HCT116 (cell line): ENCODE measurements around the gene MAP4K1. TPM values are rescaled to one million over a fixed set of nuclear protein-coding genes. Genes with fewer than 3 reads are reported as not detected.

Source experiments
- ATAC-seq: fragments of 200-7000 bp; cut with Tn5 transposase; 2 replicates; pipeline ENCODE4 v1.9.1; 2020; ENCODE audit warnings: mild to moderate bottlenecking, moderate library complexity
- BruUV-seq: library from RNA; stranded (reverse); fragments of 400-500 nt; replicated peaks from 2 replicates; lab custom pipeline; 2021; lab: Mats Ljungman, UMichigan
- CTCF ChIA-PET: fragments of 300-600 bp; sonication (Branson Sonifier 250); formaldehyde crosslinking; loops from one replicate; lab custom pipeline; 2021; ENCODE audit warnings: antibody characterized with exemption; lab: Charles Lee
- POLR2A ChIA-PET: fragments of 300-600, 350-600 bp; sonication (Branson Sonifier 250); formaldehyde crosslinking; loops from one replicate; lab custom pipeline; 2021; ENCODE audit warnings: antibody characterized with exemption; lab: Charles Lee
- RAD21 ChIA-PET, 2 experiments: fragments of 300-600 bp; sonication (Branson Sonifier 250); formaldehyde crosslinking; loops; one replicate each; lab custom pipeline; 2023; ENCODE audit warnings: low total read pairs in 2 of 2; ENCODE audit not compliant: uncharacterized antibody in 2 of 2, unreplicated experiment in 2 of 2, low non-redundant PET in 1 of 2; lab: Charles Lee
- DNase-seq: peaks from one replicate; pipeline ENCODE4 v3.0.0-alpha.2; 2010; ENCODE audit warnings: low read depth, low spot score
- H2AFZ ChIP-seq: fragments of 200-600 bp; shearing (Covaris generic), sonication (generic); 2 replicates; pipeline ENCODE4 v1.6.1; 2017; ENCODE audit warnings: low read depth, mixed run types, mixed read lengths, antibody characterized with exemption, low read length; ENCODE audit not compliant: poor library complexity, severe bottlenecking
- H3K27ac ChIP-seq: 2 replicates; pipeline ENCODE4 v1.5.1; 2012; ENCODE audit warnings: low read depth, low read length
- H3K27me3 ChIP-seq: fragments of 200-600 bp; sonication (generic); 2 replicates; pipeline ENCODE4 v1.6.1; 2016; ENCODE audit warnings: mixed run types, low read length, mixed read lengths; ENCODE audit not compliant: insufficient read depth
- H3K36me3 ChIP-seq, 2 experiments: fragments of 200-500 bp in 1 of 2; fragments of 200-600 bp in 1 of 2; sonication (Bioruptor generic) in 1 of 2; sonication (generic) in 1 of 2; 2 replicates each; pipeline versions ENCODE4 v1.5.1 to v1.6.1; 2014 to 2016; ENCODE audit warnings: low read length in 2 of 2, inconsistent platforms in 1 of 2, mixed read lengths in 1 of 2, mixed run types in 1 of 2; ENCODE audit not compliant: insufficient read depth in 2 of 2, control insufficient read depth in 1 of 2
- H3K4me1 ChIP-seq, 2 experiments: fragments of 200-600 bp in 1 of 2; sonication (generic) in 1 of 2; 2 replicates each; pipeline versions ENCODE4 v1.5.1 to v1.6.1; 2012 to 2017; ENCODE audit warnings: low read length in 2 of 2, inconsistent platforms in 1 of 2, mild to moderate bottlenecking in 1 of 2, mixed read lengths in 1 of 2, mixed run types in 1 of 2, moderate library complexity in 1 of 2; ENCODE audit not compliant: insufficient read depth in 2 of 2, control insufficient read depth in 1 of 2
- H3K4me2 ChIP-seq: fragments of 200-600 bp; sonication (generic); 2 replicates; pipeline ENCODE4 v1.6.1; 2017; ENCODE audit warnings: mixed run types, low read length, mixed read lengths
- H3K4me3 ChIP-seq, 2 experiments: fragments of 200-600 bp in 1 of 2; sonication (generic) in 1 of 2; replicated peaks in 1 of 2; 2 replicates each; pipeline ENCODE4 v1.5.1; 2011 to 2016; ENCODE audit warnings: low read length in 2 of 2, control low read depth in 1 of 2, low read depth in 1 of 2, mild to moderate bottlenecking in 1 of 2, mixed read lengths in 1 of 2, mixed run types in 1 of 2
- H3K79me2 ChIP-seq: fragments of 200-600 bp; sonication (generic); 2 replicates; pipeline ENCODE4 v1.6.1; 2017; ENCODE audit warnings: mild to moderate bottlenecking, mixed run types, low read length, moderate library complexity, mixed read lengths; ENCODE audit not compliant: insufficient read depth
- H3K9ac ChIP-seq: fragments of 200-600 bp; sonication (generic); 2 replicates; pipeline ENCODE4 v1.6.1; 2016; ENCODE audit warnings: low read length, mixed read lengths
- H3K9me2 ChIP-seq: fragments of 200-600 bp; sonication (generic), shearing (Covaris generic); 2 replicates; pipeline ENCODE4 v1.6.1; 2017; ENCODE audit warnings: mixed run types, mild to moderate bottlenecking, moderate library complexity; ENCODE audit not compliant: insufficient read depth
- H3K9me3 ChIP-seq, 2 experiments: fragments of 200-500 bp in 1 of 2; fragments of 200-600 bp in 1 of 2; sonication (Bioruptor generic) in 1 of 2; sonication (generic) in 1 of 2; 2 replicates each; pipeline ENCODE4 v1.6.1; 2014 to 2017; ENCODE audit warnings: low read length in 2 of 2, mixed read lengths in 2 of 2, inconsistent platforms in 1 of 2, low read depth in 1 of 2, mild to moderate bottlenecking in 1 of 2, mixed run types in 1 of 2, moderate library complexity in 1 of 2; ENCODE audit not compliant: control insufficient read depth in 1 of 2, insufficient read depth in 1 of 2
- H4K20me1 ChIP-seq: fragments of 200-600 bp; sonication (generic), shearing (Covaris generic); 2 replicates; pipeline ENCODE4 v1.6.1; 2017; ENCODE audit warnings: mixed run types, mild to moderate bottlenecking, moderate library complexity; ENCODE audit not compliant: insufficient read depth
- CBX3 ChIP-seq: IDR thresholded peaks from 2 replicates; pipeline ENCODE4 v1.6.1; 2012; ENCODE audit warnings: low read depth
- CEBPB ChIP-seq: IDR thresholded peaks from 2 replicates; pipeline ENCODE4 v1.6.1; 2012; ENCODE audit warnings: low read depth
- EGR1 ChIP-seq: IDR thresholded peaks from 2 replicates; pipeline ENCODE4 v1.6.1; 2012; ENCODE audit warnings: low read depth
- EZH2 ChIP-seq: fragments of 200-600 bp; sonication (generic); IDR thresholded peaks from 2 replicates; pipeline ENCODE4 v1.6.1; 2017; ENCODE audit warnings: antibody characterized with exemption, mixed run types
- JUND ChIP-seq: IDR thresholded peaks from 2 replicates; pipeline ENCODE4 v1.6.1; 2012
- POLR2AphosphoS5 ChIP-seq: IDR thresholded peaks from 2 replicates; pipeline ENCODE4 v1.6.1; 2011; ENCODE audit warnings: mild to moderate bottlenecking, low read depth, low read length, moderate library complexity
- RAD21 ChIP-seq: IDR thresholded peaks from 2 replicates; pipeline ENCODE4 v1.6.1; 2012; ENCODE audit warnings: low read depth, mild to moderate bottlenecking
- SP1 ChIP-seq: IDR thresholded peaks from 2 replicates; pipeline ENCODE4 v1.6.1; 2012; ENCODE audit warnings: low read depth
- YY1 ChIP-seq: IDR thresholded peaks from 2 replicates; pipeline ENCODE4 v1.6.1; 2011; ENCODE audit warnings: low read length, low read depth, moderate library complexity, mild to moderate bottlenecking; ENCODE audit not compliant: insufficient replicate concordance; ENCODE audit errors: extremely low read depth
- ZFX ChIP-seq: fragments of 450-650 bp; IDR thresholded peaks from 2 replicates; pipeline ENCODE4 v1.6.1; 2017
- ZNF274 ChIP-seq: fragments of 200-500 bp; sonication (Bioruptor generic); IDR thresholded peaks from 2 replicates; pipeline ENCODE4 v1.6.1; 2014; ENCODE audit warnings: mild to moderate bottlenecking, low read depth, low read length, inconsistent platforms
- intact Hi-C: fragments of 100-400 bp; cut with micrococcal nuclease; formaldehyde crosslinking; loops from 2 replicates; pipeline ENCODE4 v1.10.0; 2022
- total RNA-seq: library from RNA; stranded (reverse); gene quantifications from one replicate; pipeline ENCODE4 v1.2.1, GENCODE V29; 2021; ENCODE audit not compliant: unreplicated experiment
- TF ChIP-seq, protein P1 (sequence below), 3 experiments: fragments of 200-600 bp in 1 of 3; sonication (generic) in 1 of 3; IDR thresholded peaks in 2 of 3; conservative IDR thresholded peaks in 1 of 3; 2 replicates each; pipeline ENCODE4 v1.5.1; 2012 to 2017; ENCODE audit warnings: low read depth in 2 of 3, low read length in 2 of 3, antibody characterized with exemption in 1 of 3, borderline replicate concordance in 1 of 3, control low read depth in 1 of 3, mild to moderate bottlenecking in 1 of 3, mixed read lengths in 1 of 3, mixed run types in 1 of 3, moderate library complexity in 1 of 3; ENCODE audit not compliant: insufficient read depth in 1 of 3
- TF ChIP-seq, protein P2 (sequence below): IDR thresholded peaks from 2 replicates; pipeline ENCODE4 v1.6.1; 2012
- TF ChIP-seq, protein P3 (sequence below): IDR thresholded peaks from 2 replicates; pipeline ENCODE4 v1.6.1; 2012
- TF ChIP-seq, protein P4 (sequence below): IDR thresholded peaks from 2 replicates; pipeline ENCODE4 v1.6.1; 2012; ENCODE audit warnings: low read depth

MAP4K1 gene
- total RNA-seq, 1 experiment from 2014 or later = 9.1 TPM

DNA sequence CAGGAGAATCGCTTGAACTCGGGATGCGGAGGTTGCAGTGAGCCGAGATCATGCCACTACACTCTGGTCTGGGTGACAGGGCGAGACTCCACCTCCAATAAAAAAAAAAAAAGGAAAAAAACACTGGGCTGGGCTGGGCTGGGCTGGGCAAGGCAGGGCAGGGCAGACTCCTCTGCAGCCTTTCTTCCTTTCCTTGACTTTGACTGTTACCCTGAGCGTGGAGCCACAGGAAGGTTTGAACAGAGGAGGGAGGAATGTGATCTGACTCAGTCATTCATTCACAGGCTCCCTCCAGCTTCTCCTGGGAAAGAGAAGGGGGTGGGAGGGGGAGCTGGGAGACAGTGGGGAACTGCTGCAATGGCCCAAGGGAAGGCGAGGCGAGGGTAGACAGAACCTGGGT, 27.0 kb upstream of the MAP4K1 start:
- H3K4me3 ChIP-seq = no peak overlapping the region
- POLR2A ChIA-PET = interaction anchor here (0.7 to 0.9 kb wide), 2 partner anchors 9 to 195 kb away, joined by 3 read pairs; no protein-coding TSS in a partner anchor
- H3K4me1 ChIP-seq = peaks cover 11 to 37% of the 10 kb centered on the region in 2 experiments
- no TSS peak for BruUV-seq
- no peaks in the 10 kb centered on the region for H3K27me3 ChIP-seq
- peaks cover 23% of the 10 kb centered on the region for H3K79me2 ChIP-seq
- H3K27ac ChIP-seq = no peak overlapping the region
- H4K20me1 ChIP-seq = no peaks in the 10 kb centered on the region
- peaks cover 0 to 4% of the 10 kb centered on the region in 2 experiments; a peak in 1 of 4 replicates for H3K36me3 ChIP-seq
- TF ChIP-seq CEBPB (no peak), CBX3 (no peak), RAD21 (no peak), JUND (no peak), SP1 (no peak), ZFX (no peak), EZH2 (no peak), YY1 (no peak), EGR1 (no peak), ZNF274 (no peak), POLR2AphosphoS5 (no peak)
- TF ChIP-seq, protein P1, sequence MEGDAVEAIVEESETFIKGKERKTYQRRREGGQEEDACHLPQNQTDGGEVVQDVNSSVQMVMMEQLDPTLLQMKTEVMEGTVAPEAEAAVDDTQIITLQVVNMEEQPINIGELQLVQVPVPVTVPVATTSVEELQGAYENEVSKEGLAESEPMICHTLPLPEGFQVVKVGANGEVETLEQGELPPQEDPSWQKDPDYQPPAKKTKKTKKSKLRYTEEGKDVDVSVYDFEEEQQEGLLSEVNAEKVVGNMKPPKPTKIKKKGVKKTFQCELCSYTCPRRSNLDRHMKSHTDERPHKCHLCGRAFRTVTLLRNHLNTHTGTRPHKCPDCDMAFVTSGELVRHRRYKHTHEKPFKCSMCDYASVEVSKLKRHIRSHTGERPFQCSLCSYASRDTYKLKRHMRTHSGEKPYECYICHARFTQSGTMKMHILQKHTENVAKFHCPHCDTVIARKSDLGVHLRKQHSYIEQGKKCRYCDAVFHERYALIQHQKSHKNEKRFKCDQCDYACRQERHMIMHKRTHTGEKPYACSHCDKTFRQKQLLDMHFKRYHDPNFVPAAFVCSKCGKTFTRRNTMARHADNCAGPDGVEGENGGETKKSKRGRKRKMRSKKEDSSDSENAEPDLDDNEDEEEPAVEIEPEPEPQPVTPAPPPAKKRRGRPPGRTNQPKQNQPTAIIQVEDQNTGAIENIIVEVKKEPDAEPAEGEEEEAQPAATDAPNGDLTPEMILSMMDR (IDR thresholded peaks at IDR 0.05 in 2 of 3, conservative IDR thresholded peaks at IDR 0.05 in 1 of 3; ENCODE audit: borderline replicate concordance in 1 of 3, insufficient read depth in 1 of 3, low read depth in 2 of 3, low read length in 2 of 3) = no peak
- TF ChIP-seq, protein P2, sequence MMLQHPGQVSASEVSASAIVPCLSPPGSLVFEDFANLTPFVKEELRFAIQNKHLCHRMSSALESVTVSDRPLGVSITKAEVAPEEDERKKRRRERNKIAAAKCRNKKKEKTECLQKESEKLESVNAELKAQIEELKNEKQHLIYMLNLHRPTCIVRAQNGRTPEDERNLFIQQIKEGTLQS = no peak
- TF ChIP-seq, protein P3, sequence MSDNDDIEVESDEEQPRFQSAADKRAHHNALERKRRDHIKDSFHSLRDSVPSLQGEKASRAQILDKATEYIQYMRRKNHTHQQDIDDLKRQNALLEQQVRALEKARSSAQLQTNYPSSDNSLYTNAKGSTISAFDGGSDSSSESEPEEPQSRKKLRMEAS = no peak
- TF ChIP-seq, protein P4, sequence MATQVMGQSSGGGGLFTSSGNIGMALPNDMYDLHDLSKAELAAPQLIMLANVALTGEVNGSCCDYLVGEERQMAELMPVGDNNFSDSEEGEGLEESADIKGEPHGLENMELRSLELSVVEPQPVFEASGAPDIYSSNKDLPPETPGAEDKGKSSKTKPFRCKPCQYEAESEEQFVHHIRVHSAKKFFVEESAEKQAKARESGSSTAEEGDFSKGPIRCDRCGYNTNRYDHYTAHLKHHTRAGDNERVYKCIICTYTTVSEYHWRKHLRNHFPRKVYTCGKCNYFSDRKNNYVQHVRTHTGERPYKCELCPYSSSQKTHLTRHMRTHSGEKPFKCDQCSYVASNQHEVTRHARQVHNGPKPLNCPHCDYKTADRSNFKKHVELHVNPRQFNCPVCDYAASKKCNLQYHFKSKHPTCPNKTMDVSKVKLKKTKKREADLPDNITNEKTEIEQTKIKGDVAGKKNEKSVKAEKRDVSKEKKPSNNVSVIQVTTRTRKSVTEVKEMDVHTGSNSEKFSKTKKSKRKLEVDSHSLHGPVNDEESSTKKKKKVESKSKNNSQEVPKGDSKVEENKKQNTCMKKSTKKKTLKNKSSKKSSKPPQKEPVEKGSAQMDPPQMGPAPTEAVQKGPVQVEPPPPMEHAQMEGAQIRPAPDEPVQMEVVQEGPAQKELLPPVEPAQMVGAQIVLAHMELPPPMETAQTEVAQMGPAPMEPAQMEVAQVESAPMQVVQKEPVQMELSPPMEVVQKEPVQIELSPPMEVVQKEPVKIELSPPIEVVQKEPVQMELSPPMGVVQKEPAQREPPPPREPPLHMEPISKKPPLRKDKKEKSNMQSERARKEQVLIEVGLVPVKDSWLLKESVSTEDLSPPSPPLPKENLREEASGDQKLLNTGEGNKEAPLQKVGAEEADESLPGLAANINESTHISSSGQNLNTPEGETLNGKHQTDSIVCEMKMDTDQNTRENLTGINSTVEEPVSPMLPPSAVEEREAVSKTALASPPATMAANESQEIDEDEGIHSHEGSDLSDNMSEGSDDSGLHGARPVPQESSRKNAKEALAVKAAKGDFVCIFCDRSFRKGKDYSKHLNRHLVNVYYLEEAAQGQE = no peak
- no peaks in the 10 kb centered on the region for H3K9me3 ChIP-seq
- H3K9me2 ChIP-seq = no peaks in the 10 kb centered on the region
- CTCF ChIA-PET = interaction anchor here (1.6 kb wide), 1 partner anchor 10 kb away, joined by 5 read pairs; no protein-coding TSS in a partner anchor
- H3K9ac ChIP-seq = no peak overlapping the region
- ATAC-seq = no peak
- H3K4me2 ChIP-seq = 0 out of 2 replicates have a peak overlapping the region, but pooled peaks have one; percentile 8
- no peak overlapping the region for H2AFZ ChIP-seq
- no peak for DNase-seq
- RAD21 ChIA-PET = interaction anchor here in 1 of 2 experiments (0.6 kb wide), 1 partner anchor 71 kb away, joined by 5 read pairs; no protein-coding TSS in a partner anchor
- intact Hi-C loops = no loop called here
